Kidney epithelial cell (primary cell): ENCODE measurements around the gene TGDS. TPM values are rescaled to one million over a fixed set of nuclear protein-coding genes. Genes with fewer than 3 reads are reported as not detected.

ENCODE experiments used
- DNase-seq: peaks from one replicate; pipeline ENCODE4 v3.0.0-alpha.2; 2010; ENCODE audit warnings: low read depth
- H3K27me3 ChIP-seq: 2 replicates; pipeline ENCODE4 v1.6.0; 2011; ENCODE audit warnings: low read length; ENCODE audit not compliant: control insufficient read depth, insufficient read depth
- H3K36me3 ChIP-seq: 2 replicates; pipeline ENCODE4 v1.5.1; 2011; ENCODE audit warnings: low read length; ENCODE audit not compliant: control insufficient read depth, insufficient read depth
- H3K4me3 ChIP-seq: 2 replicates; pipeline ENCODE4 v1.5.1; 2011; ENCODE audit warnings: low read depth, mild to moderate bottlenecking, control low read depth, low read length
- total RNA-seq: library from RNA; depleted of rRNA; stranded (reverse); fragments of >200 nt; gene quantifications from 2 replicates; pipeline ENCODE4 v1.2.3, GENCODE V29; 2015
- TF ChIP-seq, protein P1 (sequence below): IDR thresholded peaks from 2 replicates; pipeline ENCODE4 v1.5.1; 2011; ENCODE audit warnings: mild to moderate bottlenecking, moderate library complexity, low read length, control low read depth, inconsistent platforms; ENCODE audit not compliant: insufficient read depth, poor library complexity, severe bottlenecking

The TGDS gene
- total RNA-seq, 1 donor from 2014 or later = 14.3 TPM

DNA sequence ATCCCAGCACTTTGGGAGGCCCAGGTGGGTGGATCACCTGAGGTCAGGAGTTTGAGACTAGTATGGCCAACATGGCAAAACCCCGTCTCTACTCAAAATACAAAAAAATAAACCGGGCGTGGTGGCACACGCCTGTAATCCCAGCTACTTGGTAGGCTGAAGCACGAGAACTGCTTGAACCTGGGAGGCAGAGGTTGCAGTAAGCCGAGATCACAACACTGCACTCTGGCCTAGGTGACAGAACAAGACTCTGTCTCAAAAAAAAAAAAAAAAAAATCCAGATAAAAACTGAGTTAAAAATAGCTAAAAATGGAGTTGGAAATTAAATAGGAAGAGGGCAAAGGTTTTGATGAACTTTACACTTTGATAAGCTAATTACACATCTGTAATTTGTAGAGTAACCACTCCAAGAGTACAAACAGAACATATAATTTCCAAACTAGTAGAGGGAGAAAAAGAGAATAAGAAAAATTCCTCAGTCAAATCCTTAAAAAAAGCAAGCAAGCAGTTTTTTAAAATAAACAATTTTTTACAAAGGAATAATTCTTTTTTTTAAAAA, 10.3 kb downstream of the TGDS start:
- Histone ChIP-seq H3K36me3 (peaks cover 1% of the 10 kb centered on the region), H3K4me3 (no peak overlapping the region), H3K27me3 (no peaks in the 10 kb centered on the region)
- no peak for DNase-seq
- TF ChIP-seq, protein P1, sequence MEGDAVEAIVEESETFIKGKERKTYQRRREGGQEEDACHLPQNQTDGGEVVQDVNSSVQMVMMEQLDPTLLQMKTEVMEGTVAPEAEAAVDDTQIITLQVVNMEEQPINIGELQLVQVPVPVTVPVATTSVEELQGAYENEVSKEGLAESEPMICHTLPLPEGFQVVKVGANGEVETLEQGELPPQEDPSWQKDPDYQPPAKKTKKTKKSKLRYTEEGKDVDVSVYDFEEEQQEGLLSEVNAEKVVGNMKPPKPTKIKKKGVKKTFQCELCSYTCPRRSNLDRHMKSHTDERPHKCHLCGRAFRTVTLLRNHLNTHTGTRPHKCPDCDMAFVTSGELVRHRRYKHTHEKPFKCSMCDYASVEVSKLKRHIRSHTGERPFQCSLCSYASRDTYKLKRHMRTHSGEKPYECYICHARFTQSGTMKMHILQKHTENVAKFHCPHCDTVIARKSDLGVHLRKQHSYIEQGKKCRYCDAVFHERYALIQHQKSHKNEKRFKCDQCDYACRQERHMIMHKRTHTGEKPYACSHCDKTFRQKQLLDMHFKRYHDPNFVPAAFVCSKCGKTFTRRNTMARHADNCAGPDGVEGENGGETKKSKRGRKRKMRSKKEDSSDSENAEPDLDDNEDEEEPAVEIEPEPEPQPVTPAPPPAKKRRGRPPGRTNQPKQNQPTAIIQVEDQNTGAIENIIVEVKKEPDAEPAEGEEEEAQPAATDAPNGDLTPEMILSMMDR = no peak

DNA sequence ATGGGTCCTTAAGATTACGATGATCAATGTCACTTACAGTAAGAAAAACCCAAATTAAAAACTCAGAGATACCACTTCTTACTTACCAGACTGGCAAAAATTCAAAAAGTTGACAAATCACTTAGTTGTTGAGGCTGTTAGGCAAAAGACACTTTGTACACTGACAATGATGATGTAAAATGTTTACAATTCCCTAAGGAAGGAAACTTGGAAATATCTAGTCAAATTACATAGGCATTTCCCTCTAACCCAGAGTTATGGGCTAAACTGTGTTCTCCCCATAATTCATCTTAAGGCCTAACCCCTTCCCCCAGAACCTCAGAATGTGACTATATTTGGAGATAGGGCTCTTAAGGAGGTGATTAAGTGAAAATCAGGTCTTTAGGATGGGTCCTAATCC, 12.0 kb downstream of the TGDS start:
- DNase-seq = no peak
- Histone ChIP-seq H3K36me3 (peaks cover 1% of the 10 kb centered on the region), H3K27me3 (no peaks in the 10 kb centered on the region), H3K4me3 (no peak overlapping the region)
- TF ChIP-seq, protein P1 = no peak

DNA sequence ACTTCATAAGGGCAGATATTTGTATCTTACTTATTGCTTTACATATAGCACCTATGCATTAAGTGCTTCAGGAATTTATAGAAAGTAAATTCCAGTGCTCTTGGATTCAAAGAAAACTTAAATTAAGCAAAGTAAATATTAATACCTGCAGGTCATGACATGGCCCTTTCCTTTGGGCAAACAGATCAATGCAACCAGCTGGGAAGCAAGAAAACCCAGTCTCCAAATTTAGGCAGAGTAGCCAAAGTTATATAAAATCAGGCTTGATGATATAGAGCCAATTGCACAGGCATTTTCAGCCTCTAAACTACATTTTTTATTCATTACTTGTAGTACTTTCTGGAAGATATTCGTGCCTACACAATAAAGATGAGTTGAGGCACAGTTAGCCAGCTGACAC, 16.9 kb downstream of the TGDS start:
- H3K36me3 ChIP-seq = peaks cover 1% of the 10 kb centered on the region
- no peak overlapping the region for H3K4me3 ChIP-seq
- no peaks in the 10 kb centered on the region for H3K27me3 ChIP-seq
- TF ChIP-seq, protein P1 = no peak
- no peak for DNase-seq

DNA sequence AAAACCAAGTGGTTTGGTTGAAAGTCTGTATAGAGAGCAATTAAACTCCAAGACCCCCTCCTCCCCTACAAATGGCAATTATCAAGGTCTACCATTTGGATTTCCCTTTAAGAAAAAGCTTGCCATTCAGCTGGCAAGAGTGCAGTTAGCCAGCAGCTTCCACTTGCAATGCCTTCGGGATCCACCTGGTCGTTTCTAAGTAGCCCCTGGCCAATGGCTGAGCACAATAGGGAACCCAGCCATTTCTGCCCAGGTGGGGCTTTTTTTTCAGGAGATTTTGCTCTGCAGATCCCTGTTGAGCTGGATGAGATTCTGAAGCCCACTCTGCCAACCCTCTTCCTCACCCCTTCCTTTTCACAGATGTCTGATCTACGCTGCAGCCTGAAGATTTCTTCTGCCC, 26.3 kb downstream of the TGDS start:
- Histone ChIP-seq H3K4me3 (no peak overlapping the region), H3K36me3 (peaks cover 1% of the 10 kb centered on the region), H3K27me3 (no peaks in the 10 kb centered on the region)
- DNase-seq = no peak
- TF ChIP-seq, protein P1 = no peak

DNA sequence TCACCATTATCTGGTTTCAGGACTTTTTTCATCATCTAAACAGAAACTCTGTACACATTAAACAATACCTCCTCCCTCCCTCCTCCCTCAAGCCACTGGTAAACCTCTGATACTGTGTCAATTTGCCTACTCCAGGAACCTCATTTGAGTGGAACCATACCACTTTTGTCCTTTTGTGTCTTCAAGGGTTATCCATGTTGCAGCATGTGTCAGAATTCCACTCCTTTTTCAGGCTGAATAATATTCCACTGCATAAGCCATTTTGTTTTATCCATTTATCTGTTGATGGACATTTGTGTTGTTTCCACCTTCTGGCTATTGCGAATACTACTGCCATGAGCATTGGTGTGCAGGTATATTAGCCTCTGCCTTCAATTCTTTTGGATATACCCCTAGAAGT, 27.5 kb downstream of the TGDS start:
- peaks cover 1% of the 10 kb centered on the region for H3K36me3 ChIP-seq
- H3K27me3 ChIP-seq = no peaks in the 10 kb centered on the region
- DNase-seq = no peak
- TF ChIP-seq, protein P1 = no peak
- no peak overlapping the region for H3K4me3 ChIP-seq

DNA sequence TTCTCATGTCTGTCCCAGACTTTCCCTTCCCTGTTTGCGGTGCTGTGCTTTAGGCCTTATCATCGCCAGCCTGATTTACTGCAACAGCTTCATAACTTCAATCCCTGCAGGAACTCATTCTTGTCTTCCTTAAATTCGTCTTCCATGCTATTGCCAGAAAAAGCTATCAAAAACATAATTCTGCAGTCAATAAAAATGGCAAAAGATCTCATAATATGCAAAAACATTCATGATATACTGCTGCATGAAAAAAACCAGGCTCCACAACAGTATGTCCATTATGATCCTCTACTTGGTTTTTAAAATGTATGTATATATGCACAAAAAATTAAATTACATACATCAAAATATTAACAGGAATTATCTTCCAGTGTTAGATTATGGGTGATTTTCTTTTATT, 28.4 kb downstream of the TGDS start:
- Histone ChIP-seq H3K36me3 (peaks cover 1% of the 10 kb centered on the region), H3K27me3 (no peaks in the 10 kb centered on the region)
- TF ChIP-seq, protein P1 = no peak

More for the DNA sequence above, 28.4 kb downstream of the TGDS start:
- DNase-seq = no peak
- H3K4me3 ChIP-seq = no peak overlapping the region
